Upper lobe of left lung (tissue), 6 donors: Measurements from ENCODE around the gene SLC26A9. TPM values are rescaled to one million over a fixed set of nuclear protein-coding genes. Genes with fewer than 3 reads are reported as not detected.

Experiments used
- ATAC-seq, 2 donors: fragments of 200-7000 bp; cut with Tn5 transposase; one replicate each; pipeline ENCODE4 v1.9.1; 2022; ENCODE audit warnings: mild to moderate bottlenecking in 2 of 2, moderate library complexity in 2 of 2; ENCODE audit not compliant: low FRiP score in 2 of 2
- DNase-seq, 2 donors: peaks; one replicate each; pipeline ENCODE4 v3.0.0-alpha.2; 2019 to 2020
- H3K27ac ChIP-seq, 4 donors: fragments of 200-600 bp; sonication (generic); one replicate each; pipeline ENCODE4 v1.5.1; 2016 to 2019
- H3K27me3 ChIP-seq, 4 donors: fragments of 200-600 bp; sonication (generic); one replicate each; pipeline ENCODE4 v1.5.1; 2017 to 2019
- H3K36me3 ChIP-seq, 4 donors: fragments of 200-600 bp; sonication (generic); one replicate each; pipeline ENCODE4 v1.5.1; 2016 to 2019
- H3K4me1 ChIP-seq, 4 donors: fragments of 200-600 bp; sonication (generic); one replicate each; pipeline ENCODE4 v1.5.1; 2018 to 2019
- H3K4me3 ChIP-seq, 4 donors: fragments of 200-600 bp; sonication (generic); one replicate each; pipeline ENCODE4 v1.5.1; 2017 to 2019; ENCODE audit warnings: mild to moderate bottlenecking in 2 of 4, moderate library complexity in 1 of 4
- H3K9me3 ChIP-seq, 4 donors: fragments of 200-600 bp; sonication (generic); one replicate each; pipeline ENCODE4 v1.5.1; 2018 to 2019
- EP300 ChIP-seq, 4 donors: sonication (generic); formaldehyde crosslinking; IDR thresholded peaks; one replicate each; pipeline ENCODE4 v1.5.1; 2017; ENCODE audit warnings: antibody characterized with exemption in 4 of 4, control low read depth in 2 of 4
- POLR2A ChIP-seq, 4 donors: fragments of 450-650 bp; IDR thresholded peaks; one replicate each; pipeline ENCODE4 v1.5.1; 2016 to 2017; ENCODE audit warnings: antibody characterized with exemption in 4 of 4, mild to moderate bottlenecking in 2 of 4
- POLR2AphosphoS5 ChIP-seq, 2 donors: sonication (generic); formaldehyde crosslinking; IDR thresholded peaks; one replicate each; pipeline ENCODE4 v1.5.1; 2017; ENCODE audit warnings: antibody characterized with exemption in 2 of 2
- WGBS, 2 donors: methylation state at CpG; one replicate each; pipeline ENCODE4 v1.1.5; 2017 to 2018; 5-methylcytosine and 5-hydroxymethylcytosine counted together
- total RNA-seq, 6 donors: library from RNA; depleted of rRNA in 4 of 6; stranded (reverse); fragments of >200 nt in 4 of 6; gene quantifications; one replicate each; pipeline versions ENCODE4 v1.1.0 to v1.2.1, GENCODE V29; 2016 to 2021
- TF ChIP-seq, protein P1 (sequence below), 6 experiments: fragments of 450-650 bp in 4 of 6; fragments of 200-600 bp in 2 of 6; sonication (generic) in 2 of 6; IDR thresholded peaks; one replicate each; pipeline ENCODE4 v1.5.1; 2016 to 2019; ENCODE audit warnings: antibody characterized with exemption in 6 of 6
- donor health status: DM: no; HTN: no; CAD: no; lungs with moderate emphysema.
- donor health status: DM: no; HTN: yes; CAD: no; lungs with severe emphysema.

Gene SLC26A9
- total RNA-seq, 6 donors from 2014 or later: 10.6 to 31.9 (median 20.9) TPM

DNA sequence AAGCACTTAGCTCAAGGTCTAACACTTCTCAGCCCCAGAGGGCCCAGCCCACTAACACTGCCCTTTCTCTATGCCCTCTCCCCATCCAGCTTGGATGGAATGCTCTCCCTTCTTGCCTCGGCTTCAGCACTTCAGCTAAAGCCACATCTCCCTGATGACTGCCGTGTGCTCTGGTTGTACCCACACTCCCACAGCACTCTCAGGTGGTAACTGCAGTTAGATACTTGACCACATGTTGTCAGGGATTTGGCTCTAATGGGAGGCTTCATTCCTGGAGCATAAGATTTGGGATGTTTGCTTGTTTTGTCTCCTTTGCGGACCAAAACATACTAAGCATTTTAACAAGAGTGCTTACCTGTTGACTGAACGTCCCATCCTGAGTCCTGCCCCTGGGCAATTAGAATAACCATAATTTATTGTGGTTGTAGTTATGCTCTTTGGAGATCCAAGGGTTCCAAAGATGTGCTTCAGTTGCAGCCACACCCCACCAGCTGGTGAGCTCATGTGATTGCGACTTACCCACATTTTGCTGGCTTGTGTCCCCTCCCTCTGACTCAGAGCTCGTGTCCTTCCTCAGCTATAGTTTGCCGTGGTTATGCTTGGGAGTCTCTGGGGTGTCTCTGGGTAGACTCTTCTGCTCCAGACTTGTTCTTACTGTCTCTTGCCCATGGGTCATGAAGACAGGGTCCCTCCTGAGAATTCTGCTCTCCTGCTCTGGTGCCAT lies 7.7 kb upstream of the SLC26A9 start:
- Histone ChIP-seq H3K27me3 (no peaks in the 10 kb centered on the region), H3K27ac (no peak overlapping the region), H3K9me3 (no peaks in the 10 kb centered on the region), H3K4me1 (peaks cover 0 to 22% (median 5%) of the 10 kb centered on the region in 4 donors), H3K36me3 (no peaks in the 10 kb centered on the region), H3K4me3 (no peak overlapping the region)
- DNase-seq: no peak
- 77% methylated on average over 7 of the region's 7 CpGs for WGBS, 2 donors
- TF ChIP-seq POLR2A (IDR thresholded peaks at IDR 0.05) (no peak), EP300 (IDR thresholded peaks at IDR 0.05) (no peak), POLR2AphosphoS5 (IDR thresholded peaks at IDR 0.05) (no peak)
- TF ChIP-seq, protein P1, sequence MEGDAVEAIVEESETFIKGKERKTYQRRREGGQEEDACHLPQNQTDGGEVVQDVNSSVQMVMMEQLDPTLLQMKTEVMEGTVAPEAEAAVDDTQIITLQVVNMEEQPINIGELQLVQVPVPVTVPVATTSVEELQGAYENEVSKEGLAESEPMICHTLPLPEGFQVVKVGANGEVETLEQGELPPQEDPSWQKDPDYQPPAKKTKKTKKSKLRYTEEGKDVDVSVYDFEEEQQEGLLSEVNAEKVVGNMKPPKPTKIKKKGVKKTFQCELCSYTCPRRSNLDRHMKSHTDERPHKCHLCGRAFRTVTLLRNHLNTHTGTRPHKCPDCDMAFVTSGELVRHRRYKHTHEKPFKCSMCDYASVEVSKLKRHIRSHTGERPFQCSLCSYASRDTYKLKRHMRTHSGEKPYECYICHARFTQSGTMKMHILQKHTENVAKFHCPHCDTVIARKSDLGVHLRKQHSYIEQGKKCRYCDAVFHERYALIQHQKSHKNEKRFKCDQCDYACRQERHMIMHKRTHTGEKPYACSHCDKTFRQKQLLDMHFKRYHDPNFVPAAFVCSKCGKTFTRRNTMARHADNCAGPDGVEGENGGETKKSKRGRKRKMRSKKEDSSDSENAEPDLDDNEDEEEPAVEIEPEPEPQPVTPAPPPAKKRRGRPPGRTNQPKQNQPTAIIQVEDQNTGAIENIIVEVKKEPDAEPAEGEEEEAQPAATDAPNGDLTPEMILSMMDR (IDR thresholded peaks at IDR 0.05): no peak
- ATAC-seq: peak in 1 of 2 donors; percentile 83

DNA sequence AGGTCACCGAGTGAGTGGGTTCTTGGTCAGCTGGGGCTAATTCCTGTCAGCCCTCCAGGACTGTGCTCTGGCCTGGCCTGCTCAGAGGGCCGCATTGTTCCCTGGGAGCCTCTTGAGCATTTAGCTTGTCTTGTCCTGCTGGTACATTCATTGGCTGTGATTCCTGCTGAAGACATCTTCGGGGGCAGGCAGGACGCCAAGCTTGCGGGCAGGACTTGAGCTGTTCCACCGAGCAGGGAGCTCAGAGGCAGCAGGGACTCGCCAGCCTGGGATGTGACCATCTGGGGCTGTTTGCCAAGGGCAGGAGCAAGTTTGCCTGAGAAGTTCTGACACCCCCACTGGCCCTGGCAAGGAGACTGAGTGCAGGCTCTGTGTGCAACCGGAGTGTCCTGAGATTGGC lies 7.0 kb upstream of the SLC26A9 start:
- H3K4me1 ChIP-seq: peaks cover 0 to 22% (median 5%) of the 10 kb centered on the region in 4 donors
- no peak overlapping the region for H3K27ac ChIP-seq
- WGBS, 2 donors: 42 to 55% methylated on average over 7 to 8 of the region's 8 CpGs
- DNase-seq: peak in 1 of 2 donors; percentile 61
- no peaks in the 10 kb centered on the region for H3K36me3 ChIP-seq
- TF ChIP-seq POLR2A (IDR thresholded peaks at IDR 0.05) (no peak), POLR2AphosphoS5 (IDR thresholded peaks at IDR 0.05) (no peak), EP300 (IDR thresholded peaks at IDR 0.05) (no peak)
- TF ChIP-seq, protein P1 (IDR thresholded peaks at IDR 0.05): no peak
- ATAC-seq: no peak
- no peak overlapping the region for H3K4me3 ChIP-seq
- no peaks in the 10 kb centered on the region for H3K27me3 ChIP-seq
- H3K9me3 ChIP-seq: no peaks in the 10 kb centered on the region

DNA sequence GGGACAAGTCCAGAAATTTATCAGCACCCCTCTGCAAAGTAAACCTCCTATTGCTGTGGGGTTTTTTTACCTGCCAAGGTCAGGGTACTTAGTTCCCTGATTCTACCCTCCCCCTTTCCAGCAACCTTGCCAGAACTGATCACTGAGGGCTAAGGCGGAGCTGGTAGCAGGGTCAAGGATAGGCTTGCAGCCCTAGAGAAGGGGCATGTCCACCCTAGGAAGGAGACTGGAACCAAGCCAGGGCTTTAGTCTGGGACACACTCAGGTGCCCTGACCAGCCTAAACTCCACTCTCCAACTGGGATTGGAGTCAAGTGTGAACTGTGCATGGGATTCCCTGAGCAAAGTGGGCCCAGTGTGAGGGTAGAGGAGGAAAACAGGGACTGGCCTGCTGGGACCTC lies 6.5 kb upstream of the SLC26A9 start:
- Histone ChIP-seq H3K36me3 (no peaks in the 10 kb centered on the region), H3K27ac (no peak overlapping the region), H3K4me1 (peaks cover 0 to 22% (median 5%) of the 10 kb centered on the region in 4 donors), H3K27me3 (no peaks in the 10 kb centered on the region), H3K4me3 (no peak overlapping the region), H3K9me3 (no peaks in the 10 kb centered on the region)
- no peak for ATAC-seq
- TF ChIP-seq, protein P1 (IDR thresholded peaks at IDR 0.05): no peak
- no peak for DNase-seq
- WGBS, 2 donors: 67 to 73% methylated on average over 1 of the region's 1 CpG

DNA sequence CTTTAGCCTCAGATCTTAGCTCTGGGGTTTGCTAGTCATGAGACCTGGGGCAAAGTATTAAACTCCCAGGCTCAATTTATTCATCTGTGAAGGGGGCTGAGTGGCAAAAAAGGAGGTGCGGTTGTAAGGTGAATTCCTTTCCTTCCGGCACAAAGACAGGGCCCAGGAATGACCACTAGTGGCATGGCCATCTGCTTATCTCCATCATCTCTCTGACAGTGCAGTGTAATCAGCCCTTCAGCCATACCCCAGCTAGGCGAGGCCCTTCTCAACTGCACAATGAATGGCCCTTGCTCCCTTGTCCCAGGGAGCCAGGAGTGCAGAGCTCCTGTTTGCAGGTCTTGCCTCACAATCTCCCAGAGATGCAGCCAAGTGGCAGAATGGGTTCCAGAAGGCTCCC lies 5.6 kb upstream of the SLC26A9 start:
- DNase-seq (no peak), ATAC-seq (no peak)
- Histone ChIP-seq H3K9me3 (no peaks in the 10 kb centered on the region), H3K4me1 (peaks cover 0 to 22% (median 5%) of the 10 kb centered on the region in 4 donors), H3K27ac (no peak overlapping the region), H3K36me3 (no peaks in the 10 kb centered on the region), H3K27me3 (no peaks in the 10 kb centered on the region), H3K4me3 (no peak overlapping the region)
- 87 to 100% methylated on average over 2 to 3 of the region's 3 CpGs for WGBS, 2 donors
- TF ChIP-seq POLR2AphosphoS5 (IDR thresholded peaks at IDR 0.05): no peak

DNA sequence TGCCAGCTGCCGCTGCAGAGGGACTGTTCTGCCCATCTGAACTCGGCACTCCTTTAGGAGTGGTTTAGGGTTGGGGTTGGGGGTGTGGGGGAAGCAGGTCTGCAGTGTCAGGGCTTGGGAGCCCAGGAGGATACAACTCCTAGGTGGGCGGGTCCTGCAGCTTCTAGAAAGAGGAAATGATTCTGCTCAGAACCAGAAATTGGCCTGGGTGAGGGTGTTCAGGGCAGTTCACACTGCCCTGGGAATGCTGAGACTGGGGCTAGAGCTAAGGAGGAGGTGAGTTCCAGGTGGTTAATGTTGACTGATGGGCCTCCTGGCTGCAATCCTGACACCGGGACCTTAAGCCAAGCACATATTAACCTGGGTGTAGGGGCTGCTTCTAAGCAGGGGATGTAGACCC lies 4.8 kb upstream of the SLC26A9 start:
- Histone ChIP-seq H3K4me3 (no peak overlapping the region), H3K4me1 (peaks cover 0 to 27% (median 7%) of the 10 kb centered on the region in 4 donors), H3K9me3 (no peaks in the 10 kb centered on the region), H3K27ac (no peak overlapping the region), H3K27me3 (no peaks in the 10 kb centered on the region), H3K36me3 (no peaks in the 10 kb centered on the region)
- TF ChIP-seq POLR2A (IDR thresholded peaks at IDR 0.05) (no peak), EP300 (IDR thresholded peaks at IDR 0.05) (no peak), POLR2AphosphoS5 (IDR thresholded peaks at IDR 0.05) (no peak)
- TF ChIP-seq, protein P1 (IDR thresholded peaks at IDR 0.05): no peak
- whole genome bisulfite sequencing, 2 donors: 77 to 86% methylated on average over 3 to 4 of the region's 4 CpGs
- DNase-seq (no peak), ATAC-seq (no peak)
